ENCODE data around the gene FOXC1. TPM values are rescaled to one million over a fixed set of nuclear protein-coding genes. Genes with fewer than 3 reads are reported as not detected.

Gene FOXC1
- total RNA-seq, 4 donors from 2014 or later = 0.92 to 3.9 (median 2.0) TPM

DNA sequence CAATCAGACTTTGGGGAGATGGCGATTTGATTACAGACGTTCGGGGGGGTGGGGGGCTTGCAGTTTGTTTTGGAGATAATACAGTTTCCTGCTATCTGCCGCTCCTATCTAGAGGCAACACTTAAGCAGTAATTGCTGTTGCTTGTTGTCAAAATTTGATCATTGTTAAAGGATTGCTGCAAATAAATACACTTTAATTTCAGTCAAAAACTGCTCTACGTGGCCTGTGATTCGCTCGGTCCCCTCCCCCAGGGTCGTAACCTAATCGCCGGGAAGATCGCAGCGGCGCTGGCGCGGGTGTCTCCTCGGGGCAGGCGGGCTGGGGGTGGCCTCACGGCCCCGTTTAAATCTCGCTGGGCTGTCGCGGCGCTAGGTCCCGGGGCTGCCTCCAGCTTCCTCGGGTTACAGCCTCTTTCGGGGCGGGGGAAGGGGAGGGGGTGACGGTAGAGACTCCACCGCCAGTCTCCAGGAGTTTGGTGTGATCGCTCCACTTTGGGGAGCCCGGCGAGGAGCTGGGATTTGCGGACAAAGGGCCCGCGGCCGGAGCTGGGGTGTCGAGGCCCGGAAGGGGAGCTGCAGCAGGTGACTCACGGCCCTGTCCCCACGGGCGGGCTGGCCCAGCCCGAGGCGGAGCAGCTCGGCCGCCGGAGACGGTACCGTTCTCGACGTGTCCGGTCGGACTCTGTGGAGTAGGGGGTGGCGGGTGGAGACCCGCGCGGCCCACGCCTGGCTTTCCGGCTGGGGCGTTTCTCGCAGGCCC lies 4.2 kb downstream of the FOXC1 start:
- DNase-seq (no peak), ATAC-seq (no peak)
- Histone ChIP-seq H3K4me1 (peaks cover 3 to 5% of the 10 kb centered on the region in 2 donors), H3K9me3 (no peaks in the 10 kb centered on the region), H3K36me3 (no peaks in the 10 kb centered on the region), H3K4me3 (peak overlapping the region; percentile 34 to 62 (median 52)), H3K27ac (peak overlapping the region; percentile 5 to 67 (median 34)), H3K27me3 (peaks cover 41 to 74% (median 48%) of the 10 kb centered on the region in 3 donors)
- TF ChIP-seq POLR2A (IDR thresholded peaks at IDR 0.05) = no peak
- TF ChIP-seq, protein P1, sequence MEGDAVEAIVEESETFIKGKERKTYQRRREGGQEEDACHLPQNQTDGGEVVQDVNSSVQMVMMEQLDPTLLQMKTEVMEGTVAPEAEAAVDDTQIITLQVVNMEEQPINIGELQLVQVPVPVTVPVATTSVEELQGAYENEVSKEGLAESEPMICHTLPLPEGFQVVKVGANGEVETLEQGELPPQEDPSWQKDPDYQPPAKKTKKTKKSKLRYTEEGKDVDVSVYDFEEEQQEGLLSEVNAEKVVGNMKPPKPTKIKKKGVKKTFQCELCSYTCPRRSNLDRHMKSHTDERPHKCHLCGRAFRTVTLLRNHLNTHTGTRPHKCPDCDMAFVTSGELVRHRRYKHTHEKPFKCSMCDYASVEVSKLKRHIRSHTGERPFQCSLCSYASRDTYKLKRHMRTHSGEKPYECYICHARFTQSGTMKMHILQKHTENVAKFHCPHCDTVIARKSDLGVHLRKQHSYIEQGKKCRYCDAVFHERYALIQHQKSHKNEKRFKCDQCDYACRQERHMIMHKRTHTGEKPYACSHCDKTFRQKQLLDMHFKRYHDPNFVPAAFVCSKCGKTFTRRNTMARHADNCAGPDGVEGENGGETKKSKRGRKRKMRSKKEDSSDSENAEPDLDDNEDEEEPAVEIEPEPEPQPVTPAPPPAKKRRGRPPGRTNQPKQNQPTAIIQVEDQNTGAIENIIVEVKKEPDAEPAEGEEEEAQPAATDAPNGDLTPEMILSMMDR (IDR thresholded peaks at IDR 0.05 in 4 of 5, conservative IDR thresholded peaks at IDR 0.05 in 1 of 5) = no peak
- intact Hi-C loops (cut with DNase I; ENCODE audit: low total_unique reads) (loop anchor here (5.0 kb wide), 1 partner anchor 1138 kb away; the partner anchor contains the start of gene MYLK4), in situ Hi-C loops (cut with MboI; ENCODE audit: low sequenced_read_pairs in 4 of 4) (loop anchor here in 1 of 4 donors (25.0 kb wide), 1 partner anchor 498 kb away; no protein-coding TSS in a partner anchor)

- intact Hi-C loops (cut with DNase I; ENCODE audit: low total_unique reads) (loop anchor here (5.0 kb wide), 1 partner anchor 1138 kb away; the partner anchor contains the start of gene MYLK4), in situ Hi-C loops (cut with MboI; ENCODE audit: low sequenced_read_pairs in 4 of 4) (loop anchor here in 1 of 4 donors (25.0 kb wide), 1 partner anchor 498 kb away; no protein-coding TSS in a partner anchor)
- Histone ChIP-seq H3K4me3 (peak overlapping the region; percentile 34 to 62 (median 52)), H3K4me1 (peaks cover 4 to 5% of the 10 kb centered on the region in 2 donors), H3K36me3 (no peaks in the 10 kb centered on the region), H3K9me3 (no peaks in the 10 kb centered on the region), H3K27ac (peak overlapping the region in 3 of 4 donors; percentile 9 to 67 (median 60)), H3K27me3 (peaks cover 38 to 76% (median 49%) of the 10 kb centered on the region in 3 donors)
- ATAC-seq (no peak), DNase-seq (no peak)
- TF ChIP-seq, protein P1 (IDR thresholded peaks at IDR 0.05 in 4 of 5, conservative IDR thresholded peaks at IDR 0.05 in 1 of 5) = no peak
- TF ChIP-seq POLR2A (IDR thresholded peaks at IDR 0.05) = no peak
Observed at GRCh38 chr6:1614448-1615150, 4.9 kb downstream of the FOXC1 start.

- in situ Hi-C loops (cut with MboI; ENCODE audit: low sequenced_read_pairs in 4 of 4) = loop anchor here in 1 of 4 donors (25.0 kb wide), 1 partner anchor 497 kb away; no protein-coding TSS in a partner anchor
- peaks cover 5 to 8% of the 10 kb centered on the region in 2 donors for H3K4me1 ChIP-seq
Observed at GRCh38 chr6:1615151-1615852, 5.6 kb downstream of the FOXC1 start.

More at GRCh38 chr6:1615151-1615852, 5.6 kb downstream of the FOXC1 start:
- no peaks in the 10 kb centered on the region for H3K36me3 ChIP-seq
- intact Hi-C loops (cut with DNase I; ENCODE audit: low total_unique reads) = no loop called here
- H3K27ac ChIP-seq = no peak overlapping the region
- no peak for TF ChIP-seq POLR2A (IDR thresholded peaks at IDR 0.05)
- TF ChIP-seq, protein P1 (IDR thresholded peaks at IDR 0.05 in 4 of 5, conservative IDR thresholded peaks at IDR 0.05 in 1 of 5) = no peak
- H3K4me3 ChIP-seq = no peak overlapping the region
- H3K9me3 ChIP-seq = no peaks in the 10 kb centered on the region
- peaks cover 44 to 80% (median 56%) of the 10 kb centered on the region in 3 donors for H3K27me3 ChIP-seq
- ATAC-seq (no peak), DNase-seq (no peak)
